IMR-90 (cell line): ENCODE results near the gene DHX9. TPM values are rescaled to one million over a fixed set of nuclear protein-coding genes. Genes with fewer than 3 reads are reported as not detected.
"Not testable (repeated sequence)": the region's sequence is repeated elsewhere in the genome, so short reads cannot be mapped to it uniquely, and the experiment has no call there.

ENCODE experiments used
- ATAC-seq: fragments of 200-7000 bp; cut with Tn5 transposase; 2 replicates; pipeline ENCODE4 v1.9.1; 2020; ENCODE audit warnings: low read depth, mild to moderate bottlenecking, moderate library complexity
- BruUV-seq: library from RNA; stranded (reverse); fragments of 400-500 nt; replicated peaks from 2 replicates; lab custom pipeline; 2021; lab: Mats Ljungman, UMichigan
- CTCF ChIA-PET: fragments of 300-600 bp; formaldehyde crosslinking; extraction: SDS; loops from one replicate; lab custom pipeline; 2021; ENCODE audit warnings: antibody characterized with exemption; lab: Yijun Ruan, JAX
- POLR2A ChIA-PET: fragments of 300-600 bp; sonication (Branson Sonifier 250); formaldehyde crosslinking; loops from one replicate; lab custom pipeline; 2022; ENCODE audit warnings: antibody characterized with exemption; ENCODE audit not compliant: unreplicated experiment; lab: Charles Lee
- DNase-seq: peaks from one replicate; pipeline ENCODE4 v3.0.0; 2013
- H2AFZ ChIP-seq: replicated peaks from 2 replicates; pipeline ENCODE3; 2013; ENCODE audit warnings: low read length, mild to moderate bottlenecking; ENCODE audit not compliant: poor library complexity
- H2AK5ac ChIP-seq: 2 replicates; pipeline ENCODE4 v1.6.1; 2013; ENCODE audit warnings: low read depth, low read length, inconsistent platforms
- H2AK9ac ChIP-seq: replicated peaks from 2 replicates; pipeline ENCODE3; 2013; ENCODE audit warnings: mild to moderate bottlenecking, low read depth, low read length, moderate library complexity; ENCODE audit not compliant: poor library complexity
- H2BK120ac ChIP-seq: 2 replicates; pipeline ENCODE4 v1.6.1; 2013; ENCODE audit warnings: low read depth, low read length, inconsistent platforms
- H2BK15ac ChIP-seq: 3 replicates; pipeline ENCODE4 v1.6.1; 2013; ENCODE audit warnings: low read depth, low read length, inconsistent platforms
- H2BK20ac ChIP-seq: 2 replicates; pipeline ENCODE4 v1.6.1; 2013; ENCODE audit warnings: low read depth, mild to moderate bottlenecking, inconsistent platforms, low read length, moderate library complexity
- H2BK5ac ChIP-seq: 2 replicates; pipeline ENCODE4 v1.6.1; 2013; ENCODE audit warnings: mild to moderate bottlenecking, low read depth, low read length, inconsistent platforms; ENCODE audit not compliant: poor library complexity, severe bottlenecking
- H3K14ac ChIP-seq: replicated peaks from 2 replicates; pipeline ENCODE4 v1.6.1; 2013; ENCODE audit warnings: low read depth, low read length, inconsistent platforms
- H3K18ac ChIP-seq: 2 replicates; pipeline ENCODE4 v1.6.1; 2013; ENCODE audit warnings: low read depth, low read length, control low read depth
- H3K23ac ChIP-seq: 2 replicates; pipeline ENCODE4 v1.6.1; 2013; ENCODE audit warnings: low read depth, low read length, inconsistent platforms
- H3K27ac ChIP-seq: 2 replicates; pipeline ENCODE4 v1.5.1; 2013; ENCODE audit warnings: mild to moderate bottlenecking, control low read depth, low read length; ENCODE audit not compliant: insufficient read depth
- H3K27me3 ChIP-seq: 2 replicates; pipeline ENCODE4 v1.6.1; 2013; ENCODE audit warnings: low read length; ENCODE audit not compliant: control insufficient read depth, insufficient read depth
- H3K36me3 ChIP-seq: 2 replicates; pipeline ENCODE4 v1.6.1; 2013; ENCODE audit warnings: low read length, mixed read lengths; ENCODE audit not compliant: control insufficient read depth, insufficient read depth
- H3K4ac ChIP-seq: 2 replicates; pipeline ENCODE4 v1.6.1; 2013; ENCODE audit warnings: low read depth, low read length, inconsistent platforms
- H3K4me1 ChIP-seq: 2 replicates; pipeline ENCODE4 v1.6.1; 2013; ENCODE audit warnings: low read length, mixed read lengths; ENCODE audit not compliant: control insufficient read depth, insufficient read depth
- H3K4me2 ChIP-seq: 2 replicates; pipeline ENCODE4 v1.6.1; 2013; ENCODE audit warnings: low read depth, mild to moderate bottlenecking, control low read depth, low read length, moderate library complexity
- H3K4me3 ChIP-seq: 2 replicates; pipeline ENCODE4 v1.5.1; 2013; ENCODE audit warnings: low read depth, mild to moderate bottlenecking, control low read depth, low read length, moderate library complexity; ENCODE audit not compliant: insufficient read depth
- H3K56ac ChIP-seq: 2 replicates; pipeline ENCODE4 v1.6.1; 2013; ENCODE audit warnings: low read length, inconsistent platforms; ENCODE audit not compliant: insufficient read depth; ENCODE audit errors: extremely low read depth
- H3K79me1 ChIP-seq, 2 experiments: 2 replicates each; pipeline ENCODE4 v1.6.1; 2013; ENCODE audit warnings: low read length in 2 of 2, inconsistent platforms in 1 of 2, low read depth in 1 of 2
- H3K9ac ChIP-seq: 2 replicates; pipeline ENCODE4 v1.6.1; 2013; ENCODE audit warnings: low read depth, low read length, control low read depth
- H3K9me1 ChIP-seq: 2 replicates; pipeline ENCODE4 v1.6.1; 2013; ENCODE audit warnings: low read length, inconsistent platforms; ENCODE audit not compliant: insufficient read depth
- H3K9me3 ChIP-seq: 2 replicates; pipeline ENCODE4 v1.6.1; 2013; ENCODE audit warnings: low read length; ENCODE audit not compliant: control insufficient read depth, insufficient read depth
- H4K20me1 ChIP-seq: 2 replicates; pipeline ENCODE4 v1.6.1; 2013; ENCODE audit warnings: low read length, inconsistent platforms; ENCODE audit not compliant: insufficient read depth
- H4K5ac ChIP-seq: 2 replicates; pipeline ENCODE4 v1.6.1; 2013; ENCODE audit warnings: mild to moderate bottlenecking, low read depth, low read length, control low read depth
- H4K8ac ChIP-seq, 2 experiments: 2 replicates each; pipeline ENCODE4 v1.6.1; 2013; ENCODE audit warnings: low read depth in 2 of 2, low read length in 2 of 2, control low read depth in 1 of 2, inconsistent platforms in 1 of 2
- H4K91ac ChIP-seq: 2 replicates; pipeline ENCODE4 v1.6.1; 2013; ENCODE audit warnings: low read depth, low read length, inconsistent platforms; ENCODE audit not compliant: insufficient read depth
- WGBS, 2 experiments: methylation state at CpG; one replicate each; pipeline versions ENCODE4 v1.1.5 to v1.1.7; 2013; ENCODE audit warnings: missing lambda C conversion rate in 2 of 2; ENCODE audit not compliant: insufficient read length in 1 of 2; ENCODE audit errors: extremely low coverage in 2 of 2; 5-methylcytosine and 5-hydroxymethylcytosine counted together
- dilution Hi-C: fragments of 300-500 bp; cut with HindIII; formaldehyde crosslinking; loops from one replicate; pipeline ENCODE4 v1.14.3; 2018; ENCODE audit warnings: low sequenced_read_pairs; ENCODE audit not compliant: unreplicated experiment
- in situ Hi-C: fragments of 300-500 bp; cut with MboI; formaldehyde crosslinking; loops from 3 replicates; pipeline ENCODE4 v1.14.3; 2019; ENCODE audit warnings: low sequenced_read_pairs, inconsistent platforms, mixed read lengths
- intact Hi-C: fragments of 100-400 bp; cut with micrococcal nuclease; formaldehyde crosslinking; loops from 2 replicates; pipeline ENCODE4 v1.10.0; 2022
- polyA plus RNA-seq, 3 experiments: library from polyadenylated mRNA; depleted of rRNA; stranded (reverse); fragments of >200 nt; gene quantifications; 2 replicates each; pipeline ENCODE4 v1.2.3, GENCODE V29; 2012; ENCODE audit warnings: low replicate concordance in 1 of 3
- total RNA-seq: library from RNA; depleted of rRNA; stranded (reverse); fragments of >200 nt; gene quantifications from 2 replicates; pipeline ENCODE4 v1.2.3, GENCODE V29; 2012

Gene DHX9
- total and polyA plus RNA-seq, 2 of the 4 experiments (the other 2 are of a cell fraction) = 119 to 211 TPM

GRCh38 chr1:182901946-182902345, 62.8 kb downstream of the DHX9 start:
- H3K9me3 ChIP-seq, H3K4ac ChIP-seq, H2BK20ac ChIP-seq, H4K8ac ChIP-seq, BruUV-seq, H4K91ac ChIP-seq, H3K4me3 ChIP-seq, H3K36me3 ChIP-seq, H3K56ac ChIP-seq, H4K20me1 ChIP-seq, H3K18ac ChIP-seq, DNase-seq, H2BK120ac ChIP-seq, dilution Hi-C loops, intact Hi-C loops, H2BK15ac ChIP-seq, H3K9me1 ChIP-seq, H2AK5ac ChIP-seq, H3K9ac ChIP-seq, H3K27me3 ChIP-seq, H3K4me2 ChIP-seq, H2AK9ac ChIP-seq, POLR2A ChIA-PET, CTCF ChIA-PET, H3K23ac ChIP-seq, ATAC-seq, H4K5ac ChIP-seq, H3K4me1 ChIP-seq, H3K27ac ChIP-seq, H3K14ac ChIP-seq, in situ Hi-C loops, H3K79me1 ChIP-seq, H2BK5ac ChIP-seq, H2AFZ ChIP-seq: not testable (repeated sequence)
- no CpG with 5 or more reads among the region's 5 CpGs for WGBS, 2 experiments
